Measurements from ENCODE around the gene WDR7. TPM values are rescaled to one million over a fixed set of nuclear protein-coding genes. Genes with fewer than 3 reads are reported as not detected.
"Not testable (repeated sequence)": the region's sequence is repeated elsewhere in the genome, so short reads cannot be mapped to it uniquely, and the experiment has no call there.

WDR7 gene
- total RNA-seq, 1 donor from 2014 or later: 15.4 TPM

- no peak for DNase-seq (ENCODE audit: low spot score)
- ATAC-seq: no peak
Measured at GRCh38 chr18:56652802-56653201, 1.6 kb downstream of the WDR7 start.

GRCh38 chr18:56654280-56654679 lies 3.1 kb downstream of the WDR7 start:
- not testable (repeated sequence) for ATAC-seq; DNase-seq (ENCODE audit: low spot score)

GRCh38 chr18:56658261-56658660 lies 7.1 kb downstream of the WDR7 start:
- ATAC-seq (no peak), DNase-seq (ENCODE audit: low spot score) (no peak)

- DNase-seq (ENCODE audit: low spot score): no peak
- no peak for ATAC-seq
Measured at GRCh38 chr18:56659111-56659510, 8.0 kb downstream of the WDR7 start.

- ATAC-seq (no peak), DNase-seq (ENCODE audit: low spot score) (no peak)
Measured at GRCh38 chr18:56660655-56661054, 9.5 kb downstream of the WDR7 start.

- ATAC-seq (no peak), DNase-seq (ENCODE audit: low spot score) (no peak)
Measured at GRCh38 chr18:56661360-56662062, 10.4 kb downstream of the WDR7 start.

GRCh38 chr18:56662063-56662408 lies 10.9 kb downstream of the WDR7 start:
- ATAC-seq: no peak
- no peak for DNase-seq (ENCODE audit: low spot score)

GRCh38 chr18:56662502-56662901 lies 11.3 kb downstream of the WDR7 start:
- DNase-seq (ENCODE audit: low spot score) (no peak), ATAC-seq (no peak)

- ATAC-seq: no peak
- no peak for DNase-seq (ENCODE audit: low spot score)
Measured at GRCh38 chr18:56662902-56663301, 11.7 kb downstream of the WDR7 start.

- no peak for DNase-seq (ENCODE audit: low spot score)
- ATAC-seq: no peak
Measured at GRCh38 chr18:56672391-56672790, 21.2 kb downstream of the WDR7 start.

GRCh38 chr18:56672981-56673380 lies 21.8 kb downstream of the WDR7 start:
- ATAC-seq: no peak
- no peak for DNase-seq (ENCODE audit: low spot score)

- ATAC-seq: no peak
- DNase-seq (ENCODE audit: low spot score): no peak
Measured at GRCh38 chr18:56676639-56677038, 25.5 kb downstream of the WDR7 start.

- no peak for DNase-seq (ENCODE audit: low spot score)
- ATAC-seq: no peak
Measured at GRCh38 chr18:56678836-56679565, 27.8 kb downstream of the WDR7 start.

GRCh38 chr18:56684277-56684676 lies 33.1 kb downstream of the WDR7 start:
- DNase-seq (ENCODE audit: low spot score) (no peak), ATAC-seq (no peak)

- DNase-seq (ENCODE audit: low spot score) (no peak), ATAC-seq (no peak)
Measured at GRCh38 chr18:56691530-56691929, 40.4 kb downstream of the WDR7 start.

GRCh38 chr18:56696966-56697365 lies 45.8 kb downstream of the WDR7 start:
- ATAC-seq: no peak
- no peak for DNase-seq (ENCODE audit: low spot score)

- DNase-seq (ENCODE audit: low spot score) (no peak), ATAC-seq (peak; percentile 88)
Measured at GRCh38 chr18:56702946-56703345, 51.8 kb downstream of the WDR7 start.

- DNase-seq (ENCODE audit: low spot score) (no peak), ATAC-seq (peak; percentile 63)
Measured at GRCh38 chr18:56709463-56709862, 58.3 kb downstream of the WDR7 start.

GRCh38 chr18:56711708-56712445 lies 60.7 kb downstream of the WDR7 start:
- no peak for ATAC-seq
- DNase-seq (ENCODE audit: low spot score): no peak

GRCh38 chr18:56712761-56713160 lies 61.6 kb downstream of the WDR7 start:
- DNase-seq (ENCODE audit: low spot score) (no peak), ATAC-seq (no peak)

GRCh38 chr18:56715121-56715520 lies 64.0 kb downstream of the WDR7 start:
- no peak for DNase-seq (ENCODE audit: low spot score)
- no peak for ATAC-seq

- ATAC-seq: no peak
Measured at GRCh38 chr18:56716692-56717146, 65.6 kb downstream of the WDR7 start.

More at GRCh38 chr18:56716692-56717146, 65.6 kb downstream of the WDR7 start:
- no peak for DNase-seq (ENCODE audit: low spot score)
